Daoy (cell line): ENCODE results near the gene ACTR3C. TPM values are rescaled to one million over a fixed set of nuclear protein-coding genes. Genes with fewer than 3 reads are reported as not detected.
"Not testable (repeated sequence)": the region's sequence is repeated elsewhere in the genome, so short reads cannot be mapped to it uniquely, and the experiment has no call there.

ENCODE experiments used
- DNase-seq: peaks from one replicate; pipeline ENCODE4 v3.0.0-alpha.2; 2015; ENCODE audit warnings: low read depth
- total RNA-seq: library from RNA; depleted of rRNA; stranded (reverse); fragments of >200 nt; shearing (Covaris generic); gene quantifications from 2 replicates; pipeline ENCODE4 v1.2.3, GENCODE V29; 2014; rRNA removed

The ACTR3C gene
- total RNA-seq, 1 experiment from 2014 or later: 2.7 TPM

DNA sequence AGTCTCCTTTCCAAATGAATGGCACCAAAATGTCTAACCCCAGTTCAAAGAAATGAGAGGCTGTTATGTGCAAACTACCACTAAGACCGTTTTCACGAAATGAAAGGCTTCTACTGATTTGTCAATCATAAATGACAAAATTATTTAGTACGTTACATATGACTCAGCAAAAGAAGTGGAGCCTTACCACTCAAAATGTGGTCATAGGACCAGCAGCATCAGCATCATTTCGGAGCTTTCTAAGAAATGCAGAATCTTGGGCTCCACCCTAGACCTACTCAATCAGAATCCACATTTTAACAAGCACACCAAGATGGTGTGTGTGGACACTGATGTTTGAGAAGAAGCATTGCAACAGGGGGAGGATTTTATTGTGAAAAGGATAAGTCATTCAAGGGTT, 120.5 kb downstream of the ACTR3C start:
- not testable (repeated sequence) for DNase-seq

Other genes with a start within 250 kb of the ACTR3C start
- gene LRRC61, start 190 bp downstream of the ACTR3C start, total RNA-seq: 6.3 and 9.7 TPM in 2 replicates
- gene RARRES2, start 18.1 kb upstream of the ACTR3C start, total RNA-seq: 3.9 and 11.8 TPM in 2 replicates
- 129 and 131 TPM in 2 replicates for gene REPIN1, start 45.3 kb upstream of the ACTR3C start, total RNA-seq
- 9.1 and 18.2 TPM in 2 replicates for gene ZNF775, start 55.8 kb upstream of the ACTR3C start, total RNA-seq
- not detected in 2 replicates for gene GIMAP8, start 127.1 kb upstream of the ACTR3C start, total RNA-seq
- not detected in 2 replicates for gene GIMAP7, start 191.3 kb upstream of the ACTR3C start, total RNA-seq
- not detected in 2 replicates for gene GIMAP4, start 243.8 kb upstream of the ACTR3C start, total RNA-seq